Peyer's patch (tissue), 4 donors: ENCODE results near the gene BAZ1A.

ENCODE experiments used
- POLR2A ChIP-seq, 2 donors: fragments of 450-650 bp; IDR thresholded peaks; one replicate each; pipeline ENCODE4 v1.5.1; 2017; ENCODE audit warnings: antibody characterized with exemption in 2 of 2, mild to moderate bottlenecking in 2 of 2, moderate library complexity in 2 of 2
- TF ChIP-seq, protein P1 (sequence below), 6 experiments: fragments of 450-650 bp in 4 of 6; fragments of 200-600 bp in 2 of 6; sonication (generic) in 1 of 6; IDR thresholded peaks; one replicate each; pipeline ENCODE4 v1.5.1; 2017 to 2019; ENCODE audit warnings: antibody characterized with exemption in 6 of 6, mild to moderate bottlenecking in 3 of 6, moderate library complexity in 1 of 6

DNA sequence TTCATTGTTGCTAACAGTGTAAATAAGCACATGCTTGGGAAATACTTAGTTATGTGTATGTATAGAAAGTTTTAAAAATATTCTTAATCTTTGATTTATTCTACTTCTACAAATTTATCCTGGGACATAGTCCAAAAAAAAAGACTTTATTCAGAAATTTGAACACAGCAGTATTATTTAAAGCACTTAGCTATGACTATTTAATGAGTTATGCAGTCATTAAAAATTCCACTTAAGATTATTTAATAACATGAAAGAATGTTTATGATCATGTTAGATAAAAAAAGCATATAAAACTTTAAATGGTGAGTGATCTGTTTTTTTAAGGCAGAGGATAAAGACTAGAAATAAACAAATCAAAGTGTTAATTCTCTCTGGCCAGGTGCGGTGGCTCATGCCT is 78.3 kb downstream of the BAZ1A start:
- TF ChIP-seq, protein P1, sequence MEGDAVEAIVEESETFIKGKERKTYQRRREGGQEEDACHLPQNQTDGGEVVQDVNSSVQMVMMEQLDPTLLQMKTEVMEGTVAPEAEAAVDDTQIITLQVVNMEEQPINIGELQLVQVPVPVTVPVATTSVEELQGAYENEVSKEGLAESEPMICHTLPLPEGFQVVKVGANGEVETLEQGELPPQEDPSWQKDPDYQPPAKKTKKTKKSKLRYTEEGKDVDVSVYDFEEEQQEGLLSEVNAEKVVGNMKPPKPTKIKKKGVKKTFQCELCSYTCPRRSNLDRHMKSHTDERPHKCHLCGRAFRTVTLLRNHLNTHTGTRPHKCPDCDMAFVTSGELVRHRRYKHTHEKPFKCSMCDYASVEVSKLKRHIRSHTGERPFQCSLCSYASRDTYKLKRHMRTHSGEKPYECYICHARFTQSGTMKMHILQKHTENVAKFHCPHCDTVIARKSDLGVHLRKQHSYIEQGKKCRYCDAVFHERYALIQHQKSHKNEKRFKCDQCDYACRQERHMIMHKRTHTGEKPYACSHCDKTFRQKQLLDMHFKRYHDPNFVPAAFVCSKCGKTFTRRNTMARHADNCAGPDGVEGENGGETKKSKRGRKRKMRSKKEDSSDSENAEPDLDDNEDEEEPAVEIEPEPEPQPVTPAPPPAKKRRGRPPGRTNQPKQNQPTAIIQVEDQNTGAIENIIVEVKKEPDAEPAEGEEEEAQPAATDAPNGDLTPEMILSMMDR (IDR thresholded peaks at IDR 0.05), result no peak
- no peak for TF ChIP-seq POLR2A (IDR thresholded peaks at IDR 0.05)
